Renal pelvis (tissue), 12 donors: ENCODE measurements around the gene CALML4. TPM values are rescaled to one million over a fixed set of nuclear protein-coding genes. Genes with fewer than 3 reads are reported as not detected.
"Not testable (repeated sequence)": the region's sequence is repeated elsewhere in the genome, so short reads cannot be mapped to it uniquely, and the experiment has no call there.

Source experiments
- DNase-seq: peaks from one replicate; pipeline ENCODE4 v3.0.0-alpha.2; 2013
- long read RNA-seq, 16 experiments: transcript quantifications; one replicate each; lab custom pipeline, GENCODE V29; 2026
- polyA plus RNA-seq, 3 donors: library from polyadenylated mRNA; unstranded; fragments of 120-200 nt; gene quantifications; one replicate each; pipeline ENCODE4 v1.2.1, GENCODE V29; 2013; ENCODE audit not compliant: insufficient read length in 3 of 3

The CALML4 gene
- 10 to 100 TPM; 32.3 to 36.8 (median 33.6) TPM for polyA plus RNA-seq
- long read RNA-seq, donor 1, full-length matches to known transcripts, result 22 of 22 reads
- long read RNA-seq, donor 1, partial matches to known transcripts, result 0 of 22 reads
- long read RNA-seq, donor 1, other reads (novel, unspliced or antisense), result 0 of 22 reads
- long read RNA-seq, donor 2, full-length matches to known transcripts, result 29 of 29 reads
- long read RNA-seq, donor 2, partial matches to known transcripts, result 0 of 29 reads
- long read RNA-seq, donor 2, other reads (novel, unspliced or antisense), result 0 of 29 reads
- long read RNA-seq, donor 3, full-length matches to known transcripts, result 22 of 22 reads
- long read RNA-seq, donor 3, partial matches to known transcripts, result 0 of 22 reads
- long read RNA-seq, donor 3, other reads (novel, unspliced or antisense), result 0 of 22 reads
- long read RNA-seq, donor 4, full-length matches to known transcripts, result 20 of 20 reads
- long read RNA-seq, donor 4, partial matches to known transcripts, result 0 of 20 reads
- long read RNA-seq, donor 4, other reads (novel, unspliced or antisense), result 0 of 20 reads
- long read RNA-seq, donor 5, full-length matches to known transcripts, result 24 of 24 reads
- long read RNA-seq, donor 5, partial matches to known transcripts, result 0 of 24 reads
- long read RNA-seq, donor 5, other reads (novel, unspliced or antisense), result 0 of 24 reads
- long read RNA-seq, donor 6, full-length matches to known transcripts, result 19 of 19 reads
- long read RNA-seq, donor 6, partial matches to known transcripts, result 0 of 19 reads
- long read RNA-seq, donor 6, other reads (novel, unspliced or antisense), result 0 of 19 reads
- long read RNA-seq, donor 7, full-length matches to known transcripts, result 21 of 21 reads
- long read RNA-seq, donor 7, partial matches to known transcripts, result 0 of 21 reads
- long read RNA-seq, donor 7, other reads (novel, unspliced or antisense), result 0 of 21 reads
- long read RNA-seq, donor 8, full-length matches to known transcripts, result 5 of 5 reads
- long read RNA-seq, donor 8, partial matches to known transcripts, result 0 of 5 reads
- long read RNA-seq, donor 8, other reads (novel, unspliced or antisense), result 0 of 5 reads
- long read RNA-seq, donor 9, full-length matches to known transcripts, result 28 of 28 reads
- long read RNA-seq, donor 9, partial matches to known transcripts, result 0 of 28 reads
- long read RNA-seq, donor 9, other reads (novel, unspliced or antisense), result 0 of 28 reads
- long read RNA-seq, donor 10, full-length matches to known transcripts, result 17 of 22 reads
- long read RNA-seq, donor 10, partial matches to known transcripts, result 5 of 22 reads
- long read RNA-seq, donor 10, other reads (novel, unspliced or antisense), result 0 of 22 reads
- long read RNA-seq, donor 11, full-length matches to known transcripts, result 9 of 9 reads
- long read RNA-seq, donor 11, partial matches to known transcripts, result 0 of 9 reads
- long read RNA-seq, donor 11, other reads (novel, unspliced or antisense), result 0 of 9 reads
- long read RNA-seq, donor 12, full-length matches to known transcripts, result 35 of 35 reads
- long read RNA-seq, donor 12, partial matches to known transcripts, result 0 of 35 reads
- long read RNA-seq, donor 12, other reads (novel, unspliced or antisense), result 0 of 35 reads
- long read RNA-seq, donor 13, transcript CALML4-205 (2 exons, 620 nt), result major isoform, 5 of 10 reads
- long read RNA-seq, donor 13, partial matches to known transcripts, result 0 of 10 reads
- long read RNA-seq, donor 13, other reads (novel, unspliced or antisense), result 0 of 10 reads
- long read RNA-seq, donor 14, result 0 reads
- long read RNA-seq, donor 15, result 0 reads
- long read RNA-seq, donor 16, full-length matches to known transcripts, result 22 of 22 reads
- long read RNA-seq, donor 16, partial matches to known transcripts, result 0 of 22 reads
- long read RNA-seq, donor 16, other reads (novel, unspliced or antisense), result 0 of 22 reads

GRCh38 chr15:68204776-68205557, at the start of gene CALML4:
CALML4 (minus strand) TSS chr15:68205332; CDS start chr15:68205247, 85 bp downstream.
- DNase-seq, result peak; percentile 77

GRCh38 chr15:68252925-68253534, 47.9 kb upstream of the CALML4 start:
- DNase-seq, result peak; percentile 76

GRCh38 chr15:68249058-68249713, 44.1 kb upstream of the CALML4 start:
- DNase-seq, result no peak

- DNase-seq, result no peak
Measured at GRCh38 chr15:68244235-68244634, 39.1 kb upstream of the CALML4 start.

GRCh38 chr15:68241088-68241935, 36.2 kb upstream of the CALML4 start:
- no peak for DNase-seq

GRCh38 chr15:68239025-68239424, 33.9 kb upstream of the CALML4 start:
- DNase-seq, result no peak

GRCh38 chr15:68235022-68235421, 29.9 kb upstream of the CALML4 start:
- DNase-seq, result no peak

- DNase-seq, result not testable (repeated sequence)
Measured at GRCh38 chr15:68234520-68234919, 29.4 kb upstream of the CALML4 start.

- DNase-seq, result no peak
Measured at GRCh38 chr15:68234060-68234459, 28.9 kb upstream of the CALML4 start.

- DNase-seq, result no peak
Measured at GRCh38 chr15:68232937-68233336, 27.8 kb upstream of the CALML4 start.

GRCh38 chr15:68232449-68232848, 27.3 kb upstream of the CALML4 start:
- DNase-seq, result no peak

GRCh38 chr15:68231102-68231818, 26.1 kb upstream of the CALML4 start:
- DNase-seq, result no peak

- DNase-seq, result no peak
Measured at GRCh38 chr15:68230157-68231100, 25.3 kb upstream of the CALML4 start.

- peak; percentile 83 for DNase-seq
Measured at GRCh38 chr15:68229386-68230156, 24.4 kb upstream of the CALML4 start, which contains the start of gene CLN6. CLN6 (minus strand) TSS chr15:68229728; CDS start chr15:68229584, 144 bp downstream.

- no peak for DNase-seq
Measured at GRCh38 chr15:68228971-68229385, 23.8 kb upstream of the CALML4 start.
